Common myeloid progenitor, CD34-positive (primary cell): ENCODE data around the gene SMCO4.

Source experiments
- CTCF ChIA-PET: fragments of 350-600 bp; sonication (Branson Sonifier 250); formaldehyde crosslinking; loops from one replicate; lab custom pipeline; 2021; ENCODE audit warnings: antibody characterized with exemption; lab: Charles Lee
- POLR2A ChIA-PET: fragments of 350-600 bp; sonication (Branson Sonifier 250); formaldehyde crosslinking; loops from one replicate; lab custom pipeline; 2021; ENCODE audit warnings: antibody characterized with exemption; lab: Charles Lee
- DNase-seq, 3 donors: peaks; one replicate each; pipeline versions ENCODE4 v3.0.0 to v3.0.0-alpha.2; 2013
- H3K27ac ChIP-seq, 2 experiments: 1 replicate in 1 of 2; 2 replicates in 1 of 2; pipeline ENCODE4 v1.7.0; 2013; ENCODE audit warnings: inconsistent platforms in 2 of 2, low read length in 2 of 2, mild to moderate bottlenecking in 2 of 2, low read depth in 1 of 2, moderate library complexity in 1 of 2; ENCODE audit not compliant: severe bottlenecking in 2 of 2, insufficient read depth in 1 of 2, poor library complexity in 1 of 2
- H3K27me3 ChIP-seq, 5 experiments: replicated peaks in 2 of 5; 1 replicate in 3 of 5; 2 replicates in 2 of 5; pipeline versions ENCODE4 v1.6.1 to v1.7.0; 2013; ENCODE audit warnings: low read length in 4 of 5, mild to moderate bottlenecking in 2 of 5, moderate library complexity in 2 of 5, inconsistent platforms in 1 of 5; ENCODE audit not compliant: insufficient read depth in 5 of 5, control insufficient read depth in 4 of 5
- H3K36me3 ChIP-seq, 4 experiments: 1 replicate in 2 of 4; 2 replicates in 2 of 4; pipeline versions ENCODE4 v1.6.1 to v1.7.0; 2013; ENCODE audit warnings: low read length in 3 of 4, control low read depth in 1 of 4, mild to moderate bottlenecking in 1 of 4; ENCODE audit not compliant: control insufficient read depth in 4 of 4, insufficient read depth in 4 of 4
- H3K4me1 ChIP-seq, 4 experiments: 1 replicate in 3 of 4; 2 replicates in 1 of 4; pipeline versions ENCODE4 v1.6.1 to v1.7.1; 2013; ENCODE audit warnings: low read length in 3 of 4, mild to moderate bottlenecking in 3 of 4, control low read depth in 1 of 4, inconsistent platforms in 1 of 4, moderate library complexity in 1 of 4; ENCODE audit not compliant: control insufficient read depth in 4 of 4, insufficient read depth in 4 of 4; ENCODE audit errors: control extremely low read depth in 1 of 4
- H3K4me3 ChIP-seq, 7 experiments: 1 replicate in 4 of 7; 2 replicates in 3 of 7; pipeline versions ENCODE4 v1.5.1 to v1.7.0; 2013; ENCODE audit warnings: mild to moderate bottlenecking in 7 of 7, low read length in 6 of 7, moderate library complexity in 6 of 7, inconsistent platforms in 2 of 7, low read depth in 2 of 7, control low read depth in 1 of 7; ENCODE audit not compliant: insufficient read depth in 4 of 7, control insufficient read depth in 1 of 7; ENCODE audit errors: extremely low read depth in 1 of 7
- H3K9me3 ChIP-seq, 5 experiments: 1 replicate in 4 of 5; 2 replicates in 1 of 5; pipeline versions ENCODE4 v1.6.1 to v1.7.1; 2013; ENCODE audit warnings: low read length in 4 of 5, mild to moderate bottlenecking in 2 of 5, inconsistent platforms in 1 of 5, low read depth in 1 of 5, moderate library complexity in 1 of 5; ENCODE audit not compliant: control insufficient read depth in 4 of 5, insufficient read depth in 2 of 5; ENCODE audit errors: control extremely low read depth in 1 of 5
- WGBS: methylation state at CpG from one replicate; pipeline ENCODE4 v1.1.5; 2013; ENCODE audit not compliant: insufficient coverage; 5-methylcytosine and 5-hydroxymethylcytosine counted together

The SMCO4 gene

DNA sequence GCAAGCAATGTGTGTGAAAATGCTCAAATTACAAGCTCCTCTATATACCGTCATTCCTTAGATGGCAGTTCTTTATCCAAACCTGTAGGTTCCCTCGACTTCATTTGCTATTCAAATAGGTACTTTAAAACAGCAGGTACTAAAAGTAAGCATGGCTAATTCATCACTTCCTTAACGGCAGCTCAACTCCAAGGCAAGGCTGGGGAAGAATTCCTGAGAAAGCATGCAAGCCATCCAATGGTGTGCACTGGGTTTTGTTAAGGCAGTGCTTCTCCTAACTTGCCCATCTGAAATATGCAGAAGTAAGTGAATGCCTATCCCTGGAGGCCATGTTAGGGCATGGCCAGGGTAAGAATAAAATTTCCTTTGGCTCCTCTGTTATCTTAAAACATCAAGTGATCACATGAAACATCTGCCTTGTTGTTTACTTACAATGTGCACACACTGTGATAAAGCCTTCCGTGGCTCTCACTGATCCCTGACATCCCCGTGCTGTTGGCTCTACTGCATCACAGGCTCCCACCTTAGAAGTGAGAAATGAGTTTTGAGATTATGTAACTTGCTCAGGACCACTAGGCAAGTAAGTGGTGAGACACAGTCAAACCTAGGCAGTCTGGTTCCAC lies 52.1 kb downstream of the SMCO4 start:
- Histone ChIP-seq H3K4me1 (no peaks in the 10 kb centered on the region), H3K9me3 (no peaks in the 10 kb centered on the region), H3K4me3 (no peak overlapping the region), H3K27me3 (no peaks in the 10 kb centered on the region), H3K27ac (no peak overlapping the region), H3K36me3 (peaks cover 0 to 12% (median 2%) of the 10 kb centered on the region in 4 experiments)
- CTCF ChIA-PET = no interaction called here
- DNase-seq = no peak
- POLR2A ChIA-PET = no interaction called here
- 100% methylated on average over 2 of the region's 5 CpGs for WGBS

DNA sequence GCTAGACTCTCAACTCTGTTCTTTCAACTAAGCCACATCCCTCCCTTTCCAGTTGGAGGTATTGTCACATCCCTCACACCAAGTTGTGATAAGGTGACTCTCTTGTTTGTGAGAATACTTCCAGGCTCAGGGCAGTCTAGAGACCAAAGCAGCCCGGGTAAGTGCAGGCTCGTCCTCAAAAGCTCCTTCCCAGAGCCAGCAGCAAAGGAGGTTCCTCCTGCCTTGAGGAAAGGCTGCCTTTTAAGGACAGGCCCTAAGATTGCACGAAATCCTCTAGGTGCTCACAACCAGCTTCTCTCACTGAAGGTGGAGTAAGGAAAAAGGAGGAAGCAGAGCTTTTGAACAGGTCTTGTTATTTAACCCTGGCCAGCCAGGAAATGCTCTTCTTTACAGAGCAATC lies 53.4 kb downstream of the SMCO4 start:
- Histone ChIP-seq H3K36me3 (peaks cover 0 to 9% (median 2%) of the 10 kb centered on the region in 4 experiments), H3K9me3 (no peaks in the 10 kb centered on the region), H3K4me3 (no peak overlapping the region), H3K27ac (no peak overlapping the region), H3K27me3 (no peaks in the 10 kb centered on the region), H3K4me1 (no peaks in the 10 kb centered on the region)
- ChIA-PET CTCF (no interaction called here), POLR2A (no interaction called here)
- DNase-seq = no peak
- WGBS = 100% methylated on average over 1 of the region's 3 CpGs

GRCh38 chr11:93487032-93487483 lies 56.1 kb downstream of the SMCO4 start:
- no peaks in the 10 kb centered on the region for H3K9me3 ChIP-seq
- ChIA-PET CTCF (no interaction called here), POLR2A (no interaction called here)
- H3K27me3 ChIP-seq = no peaks in the 10 kb centered on the region
- H3K27ac ChIP-seq = no peak overlapping the region
- DNase-seq = no peak
- no peaks in the 10 kb centered on the region for H3K4me1 ChIP-seq
- peaks cover 0 to 9% (median 2%) of the 10 kb centered on the region in 4 experiments for H3K36me3 ChIP-seq
- WGBS = 94% methylated on average over 6 of the region's 7 CpGs
- H3K4me3 ChIP-seq = no peak overlapping the region

DNA sequence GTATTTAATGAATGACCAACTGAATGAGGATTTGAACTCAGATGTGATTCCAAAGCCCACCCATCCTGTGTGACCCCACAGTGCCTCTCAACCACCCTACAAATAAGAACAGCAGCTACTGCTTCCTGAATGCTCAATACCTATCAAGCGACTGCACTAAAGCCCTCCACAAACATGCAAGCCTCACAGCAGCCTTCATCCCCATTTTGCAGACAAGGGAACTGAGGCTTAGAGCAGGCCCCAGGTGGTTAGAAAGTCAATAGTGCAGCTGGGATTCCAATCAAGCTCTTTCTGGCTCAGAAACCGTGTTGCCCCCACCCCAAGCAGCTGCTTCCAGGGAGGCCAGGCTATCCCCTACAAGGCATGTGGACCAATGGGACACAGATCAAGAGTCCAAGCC lies 57.2 kb downstream of the SMCO4 start:
- Histone ChIP-seq H3K27me3 (no peaks in the 10 kb centered on the region), H3K27ac (no peak overlapping the region), H3K4me1 (no peaks in the 10 kb centered on the region), H3K9me3 (no peaks in the 10 kb centered on the region), H3K4me3 (no peak overlapping the region), H3K36me3 (peaks cover 0 to 9% (median 2%) of the 10 kb centered on the region in 4 experiments)
- CTCF ChIA-PET = no interaction called here
- DNase-seq = no peak
- POLR2A ChIA-PET = no interaction called here
- 85% methylated on average over 2 of the region's 2 CpGs for WGBS

DNA sequence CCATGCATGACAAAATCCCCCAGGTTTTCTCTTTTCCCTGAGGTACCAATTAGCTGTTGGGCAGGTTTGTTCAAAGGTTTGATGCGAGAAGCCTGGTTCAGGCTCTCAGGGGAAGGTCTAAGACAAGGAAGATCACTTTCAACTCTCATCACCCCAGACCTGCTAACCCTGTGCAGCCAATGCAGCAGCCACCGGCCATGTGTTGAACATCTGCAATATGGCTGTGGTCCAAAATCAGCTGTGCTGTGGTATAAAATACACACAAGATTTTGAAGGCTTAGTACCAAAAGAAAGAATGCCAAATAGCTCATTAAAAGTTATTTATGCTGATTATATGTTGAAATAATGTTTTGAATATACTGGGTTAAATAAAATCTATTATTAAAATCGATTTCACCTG lies 58.5 kb downstream of the SMCO4 start:
- DNase-seq = no peak
- POLR2A ChIA-PET = no interaction called here
- CTCF ChIA-PET = interaction anchor here (1.3 to 1.4 kb wide), 2 partner anchors 17 to 57 kb away, joined by 3 to 5 read pairs; no protein-coding TSS in a partner anchor

DNA sequence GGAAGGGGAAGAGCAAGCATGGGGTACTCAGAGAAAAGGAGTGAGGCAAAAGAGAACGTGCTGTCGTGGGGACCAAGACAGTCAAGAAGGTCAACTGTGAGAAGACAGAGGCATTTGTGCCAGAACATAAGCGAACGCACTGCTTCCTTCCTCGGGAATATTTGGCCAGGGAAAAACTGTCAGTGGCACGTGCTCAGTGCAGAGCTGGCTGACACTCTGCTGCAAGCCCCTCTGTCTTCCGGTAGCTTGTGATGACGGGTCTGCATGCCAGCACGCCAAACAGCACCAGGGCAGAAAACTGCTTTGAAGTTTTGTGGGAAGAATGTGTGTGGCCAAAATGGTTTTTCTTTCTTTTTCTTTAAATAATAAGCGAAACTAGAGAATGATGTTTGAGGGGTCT lies 60.6 kb downstream of the SMCO4 start:
- H3K4me3 ChIP-seq = no peak overlapping the region
- H3K27ac ChIP-seq = no peak overlapping the region
- WGBS = 92% methylated on average over 9 of the region's 10 CpGs
- no peaks in the 10 kb centered on the region for H3K9me3 ChIP-seq
- no peak for DNase-seq
- no peaks in the 10 kb centered on the region for H3K4me1 ChIP-seq
- ChIA-PET CTCF (interaction anchor here (1.0 to 1.7 kb wide), 3 partner anchors 9 to 60 kb away, joined by 4 to 5 read pairs (median 4); no protein-coding TSS in a partner anchor), POLR2A (no interaction called here)
- H3K36me3 ChIP-seq = peaks cover 0 to 6% (median 1%) of the 10 kb centered on the region in 4 experiments
- H3K27me3 ChIP-seq = no peaks in the 10 kb centered on the region

More for the DNA sequence above, 58.5 kb downstream of the SMCO4 start:
- peaks cover 0 to 12% (median 2%) of the 10 kb centered on the region in 4 experiments for H3K36me3 ChIP-seq
- no peak overlapping the region for H3K27ac ChIP-seq
- H3K4me1 ChIP-seq = no peaks in the 10 kb centered on the region
- WGBS = no CpG with 5 or more reads among the region's 3 CpGs
- H3K27me3 ChIP-seq = no peaks in the 10 kb centered on the region
- H3K9me3 ChIP-seq = no peaks in the 10 kb centered on the region
- no peak overlapping the region for H3K4me3 ChIP-seq

DNA sequence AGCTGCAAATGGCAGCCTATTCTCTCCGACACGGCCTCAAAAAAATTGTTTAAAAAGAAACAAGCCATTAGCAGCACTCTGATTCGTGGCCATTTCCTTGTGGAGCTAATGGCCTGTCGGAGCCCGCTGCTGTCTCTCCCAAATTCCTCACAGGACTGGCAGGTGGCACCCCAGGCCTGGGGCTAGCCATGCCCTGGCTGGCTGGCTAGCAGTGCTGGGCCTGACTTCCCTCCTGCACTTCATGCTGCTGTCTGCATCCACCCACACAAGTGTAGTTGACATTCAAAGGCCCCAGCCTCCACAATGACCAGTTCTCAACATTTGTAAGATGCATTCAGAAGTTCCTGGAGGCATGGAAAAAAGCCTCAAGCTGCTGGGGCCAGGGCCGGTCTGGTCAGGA lies 61.5 kb downstream of the SMCO4 start:
- WGBS = 91% methylated on average over 6 of the region's 6 CpGs
- CTCF ChIA-PET = interaction anchor here (1.0 to 1.7 kb wide), 3 partner anchors 9 to 171 kb away, joined by 4 read pairs; no protein-coding TSS in a partner anchor
- Histone ChIP-seq H3K36me3 (peaks cover 0 to 7% (median 1%) of the 10 kb centered on the region in 4 experiments), H3K4me1 (no peaks in the 10 kb centered on the region), H3K27me3 (no peaks in the 10 kb centered on the region), H3K4me3 (no peak overlapping the region), H3K9me3 (no peaks in the 10 kb centered on the region), H3K27ac (no peak overlapping the region)
- DNase-seq = peak; percentile 1 to 17 (median 10)
- POLR2A ChIA-PET = no interaction called here
